Stimulated activated CD4-positive, alpha-beta T cell treated with anti-CD3 and anti-CD28 coated beads, Interleukin-4, amount 100 ng/mL, for 1 hour (primary cell): ENCODE results near the gene TMX1.

ENCODE experiments used
- DNase-seq: peaks from one replicate; pipeline ENCODE4 v3.0.0-alpha.2; 2020

TMX1 gene

DNA sequence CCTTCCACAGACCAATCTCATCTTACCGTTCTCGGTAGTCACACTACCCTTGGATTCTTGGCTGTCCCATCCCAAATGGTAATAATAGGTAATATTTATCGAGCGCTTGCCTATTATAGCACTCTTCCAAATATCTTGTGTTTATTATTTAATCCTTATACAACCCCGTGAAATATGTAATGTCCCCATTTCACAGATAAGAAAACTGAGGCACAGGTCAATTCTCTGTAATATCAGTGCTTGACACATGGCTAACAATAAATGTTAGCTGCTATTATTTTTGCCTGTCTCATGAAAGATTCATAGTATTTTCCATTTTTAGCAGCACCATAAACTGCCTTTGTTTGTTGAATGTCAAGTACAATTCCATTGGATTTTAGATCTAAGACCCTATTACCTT lies 4.5 kb downstream of the TMX1 start:
- no peak for DNase-seq

DNA sequence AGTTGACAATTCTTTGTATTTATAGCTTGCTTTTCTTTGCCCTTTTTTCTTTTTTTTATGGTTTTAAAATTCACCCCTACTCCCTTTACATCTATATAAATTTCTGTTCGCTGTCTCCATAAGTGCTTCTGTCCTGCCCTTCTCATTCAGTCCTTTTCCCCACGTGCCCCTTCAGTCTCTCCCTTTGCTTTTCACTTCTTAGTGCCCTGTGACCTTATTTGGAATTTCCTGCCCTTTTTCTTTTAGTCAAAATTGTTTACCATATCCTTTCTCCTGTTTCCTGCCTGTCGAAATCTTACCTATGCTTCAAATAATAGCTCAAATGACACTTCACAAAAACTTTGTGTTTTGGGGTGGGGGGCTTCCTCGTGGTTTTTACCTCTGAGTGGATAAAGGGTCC lies 6.0 kb downstream of the TMX1 start:
- DNase-seq: no peak

DNA sequence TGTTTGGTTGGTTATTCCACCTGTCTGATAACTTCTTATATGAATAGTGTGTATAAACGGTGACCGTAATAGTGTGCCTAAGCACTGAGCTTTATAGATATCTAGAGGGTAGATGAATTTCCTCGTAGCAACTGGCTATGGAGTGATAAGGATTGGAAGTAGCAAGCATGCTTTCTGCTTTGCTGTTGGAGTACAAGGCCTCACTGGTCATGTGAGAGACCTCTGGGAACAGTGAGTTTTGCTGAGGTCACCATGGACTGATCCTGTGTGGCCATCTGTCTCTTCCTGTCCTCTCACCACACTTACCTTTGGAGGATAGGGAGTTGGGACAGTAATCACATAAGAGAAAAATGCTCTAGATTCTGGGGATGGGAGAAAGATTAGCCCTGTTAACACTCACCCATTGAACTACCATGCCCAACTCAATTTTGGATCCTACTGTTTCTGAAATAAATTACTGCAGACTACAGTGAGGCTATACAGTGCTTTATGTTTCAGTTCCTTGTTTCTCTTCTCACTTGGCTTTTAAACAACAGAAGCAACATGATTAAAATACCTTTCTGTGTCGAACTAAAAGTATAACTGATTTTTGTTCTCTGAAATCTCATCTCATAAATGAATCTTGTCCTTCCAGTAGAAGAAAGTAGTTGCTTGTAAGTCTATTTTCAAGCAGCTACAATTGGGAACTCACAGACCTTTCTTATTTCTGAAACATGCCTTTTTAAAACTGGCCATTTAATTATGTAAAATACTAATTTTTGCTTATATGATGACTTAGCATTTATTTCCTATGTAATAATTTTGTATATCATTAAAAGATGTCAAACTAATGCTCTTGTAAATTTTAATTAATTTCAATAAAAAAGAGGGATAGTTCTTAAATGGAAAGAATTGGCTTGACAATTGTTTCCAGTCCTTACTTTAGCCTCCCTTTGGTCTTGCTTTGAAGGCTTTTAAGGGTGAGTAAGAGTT lies 8.3 kb downstream of the TMX1 start:
- no peak for DNase-seq

DNA sequence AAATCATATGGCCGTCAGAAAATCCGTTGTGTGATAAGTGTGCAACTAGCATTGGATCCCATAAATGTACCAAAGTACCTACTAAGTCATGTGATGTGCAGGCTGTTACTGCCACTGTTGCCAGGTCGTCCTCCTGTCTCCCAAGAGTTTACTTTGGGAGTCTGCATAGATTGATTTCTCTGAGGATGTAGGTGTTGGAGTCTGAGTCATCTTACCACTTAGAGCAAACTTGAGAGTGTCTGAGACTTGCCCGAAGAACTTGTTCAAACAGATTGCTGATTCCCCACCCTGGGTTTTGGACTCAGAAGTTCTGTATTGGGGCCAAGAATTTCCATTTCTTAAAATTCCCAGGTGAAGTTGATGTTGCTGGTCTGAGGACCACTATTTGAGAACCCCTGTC lies 11.4 kb downstream of the TMX1 start:
- no peak for DNase-seq

DNA sequence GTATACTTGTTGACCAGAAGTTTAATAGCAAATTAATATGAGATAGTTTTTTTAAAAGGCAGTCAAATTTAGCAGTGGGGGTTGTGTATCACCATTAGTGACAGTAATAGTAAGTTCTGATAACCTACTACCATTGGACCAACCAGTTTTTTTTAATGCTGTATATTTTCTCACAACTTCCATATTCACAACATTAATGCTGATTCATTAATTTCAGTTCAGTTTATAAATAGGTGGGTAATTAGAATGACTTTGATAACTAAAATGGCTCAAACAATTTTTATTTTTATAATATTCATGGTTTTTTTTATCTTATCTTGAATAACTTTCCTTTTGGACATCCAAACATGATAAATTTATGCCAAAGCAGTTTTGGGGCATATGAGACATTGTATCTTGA lies 13.8 kb downstream of the TMX1 start:
- no peak for DNase-seq

DNA sequence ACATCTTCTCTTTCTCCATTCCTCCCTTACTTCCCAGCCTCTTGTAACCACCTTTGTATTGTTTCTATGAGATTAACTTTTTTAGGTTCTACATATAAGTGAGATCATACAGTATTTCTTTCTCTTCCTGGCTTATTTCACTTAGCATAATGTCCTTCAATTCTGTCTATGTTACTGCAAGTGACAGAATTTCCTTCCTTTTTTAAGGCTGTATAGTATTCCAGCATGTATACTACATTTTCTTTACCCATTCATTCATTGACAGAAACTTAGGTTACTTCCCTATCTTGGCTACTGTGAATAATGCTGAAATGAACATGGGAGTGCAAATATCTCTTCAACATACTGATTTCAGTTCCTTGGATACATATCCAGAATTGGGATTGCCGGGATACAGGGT lies 18.2 kb downstream of the TMX1 start:
- DNase-seq: no peak

DNA sequence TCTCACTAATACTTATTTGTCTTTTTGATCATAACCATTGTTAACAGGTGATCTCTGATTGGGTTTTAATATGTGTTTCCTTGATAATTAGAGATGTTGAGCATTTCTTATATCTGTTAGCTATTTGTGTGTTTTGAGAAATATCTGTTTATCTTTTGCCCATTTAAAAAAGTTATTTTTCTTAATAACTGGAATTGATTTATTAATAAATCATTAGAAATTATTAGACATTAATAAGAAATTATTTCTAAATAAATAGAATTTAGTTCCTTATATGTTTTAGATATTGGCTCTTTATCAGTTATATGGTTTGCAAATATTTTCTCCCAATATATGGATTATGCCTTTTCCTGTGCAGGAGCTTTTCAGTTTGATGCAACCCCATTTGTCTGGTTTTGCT lies 18.7 kb downstream of the TMX1 start:
- no peak for DNase-seq

DNA sequence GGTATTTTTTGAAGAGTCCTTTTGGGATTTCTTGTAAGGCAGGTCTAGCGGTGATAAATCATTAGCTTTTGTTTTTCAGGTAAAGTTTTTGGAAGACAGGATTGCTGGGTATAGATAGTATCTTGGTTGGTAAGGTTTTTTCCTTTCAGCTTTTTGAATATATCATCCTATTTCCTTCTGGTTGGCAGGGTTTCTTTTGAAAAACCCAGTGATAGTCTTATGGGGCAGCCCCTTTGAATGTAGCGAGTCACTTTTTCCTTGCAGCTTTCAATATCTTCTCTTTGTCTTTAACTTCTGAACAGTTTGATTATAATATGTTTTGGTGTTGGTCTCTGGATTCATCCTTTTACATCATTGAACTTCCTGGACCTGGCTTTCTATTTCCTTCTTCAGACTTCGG lies 20.2 kb downstream of the TMX1 start:
- DNase-seq: no peak

DNA sequence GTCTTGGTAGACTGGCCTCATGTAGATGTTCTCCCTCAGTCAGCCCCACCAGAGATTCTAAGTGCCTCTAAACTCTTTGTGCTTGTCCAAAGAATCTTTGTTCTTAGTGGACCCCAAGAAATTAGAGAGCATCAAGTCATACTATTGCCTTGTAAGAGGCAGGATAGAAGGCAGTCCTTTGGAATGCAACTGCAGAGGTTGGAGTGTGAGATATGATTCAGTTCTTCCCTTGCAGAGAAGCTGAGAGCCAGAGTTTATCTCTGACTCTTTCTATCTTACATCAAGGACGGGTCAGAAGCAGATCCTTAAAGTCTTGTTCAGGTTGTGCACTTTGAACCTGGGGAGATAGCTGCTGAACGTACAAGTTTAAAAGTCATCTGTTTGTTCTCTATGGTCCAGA lies 21.1 kb downstream of the TMX1 start:
- DNase-seq: no peak

DNA sequence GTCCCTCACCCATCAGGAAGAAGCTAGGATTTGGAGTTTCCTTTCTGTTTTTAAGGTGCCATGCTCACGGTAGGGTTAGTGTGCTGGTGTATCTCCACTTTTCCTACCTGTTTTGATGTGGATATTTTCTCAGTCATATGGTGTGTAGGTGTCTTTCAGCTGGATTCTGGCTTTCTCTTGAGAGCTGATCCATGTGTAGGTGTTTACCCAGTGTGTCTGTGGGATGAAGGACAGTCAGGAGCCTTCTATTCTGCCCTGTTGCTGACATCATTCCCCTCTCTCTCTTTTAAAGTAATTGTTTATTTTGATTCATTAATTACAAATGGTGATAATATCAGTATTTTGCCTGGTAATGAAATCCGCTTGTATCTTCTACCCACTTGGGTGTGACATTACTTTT lies 22.8 kb downstream of the TMX1 start:
- no peak for DNase-seq

DNA sequence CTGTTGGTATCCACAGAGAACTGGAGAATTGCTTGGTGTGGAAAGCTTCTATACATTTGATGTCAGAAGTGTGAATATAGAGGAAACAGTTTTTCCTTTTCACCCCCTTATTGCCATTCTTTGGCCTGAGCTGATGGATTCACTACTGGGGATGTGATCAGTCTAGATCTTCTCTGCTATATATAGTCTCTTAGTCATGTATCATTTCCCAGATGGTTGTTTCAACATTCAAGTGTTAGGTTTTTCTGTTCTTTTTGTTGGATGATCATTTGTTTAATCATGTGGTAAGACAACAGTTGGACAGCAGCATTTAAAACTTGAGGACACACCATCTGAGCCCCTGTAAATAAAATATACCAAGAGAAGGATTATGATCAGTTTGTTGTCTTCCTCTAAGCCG lies 29.6 kb downstream of the TMX1 start:
- DNase-seq: no peak

DNA sequence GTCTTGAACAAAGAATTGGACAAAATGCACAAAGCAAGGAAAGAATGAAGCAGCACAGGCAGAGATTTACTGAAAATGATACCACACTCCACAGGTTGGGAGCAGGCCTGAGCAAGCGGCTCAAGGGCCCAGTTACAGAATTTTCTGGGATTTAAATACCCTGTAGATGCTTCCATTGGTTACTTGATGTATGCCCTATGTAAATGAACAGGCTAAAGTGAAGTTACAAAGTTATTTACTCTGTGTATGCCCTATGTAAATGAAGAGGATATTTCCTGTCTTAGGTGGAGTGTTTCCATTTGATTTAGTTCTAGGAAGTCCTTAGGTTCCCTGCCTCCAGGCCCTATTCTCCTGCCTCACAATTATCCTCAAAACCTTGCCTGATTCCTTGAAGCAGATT lies 36.6 kb downstream of the TMX1 start:
- no peak for DNase-seq

DNA sequence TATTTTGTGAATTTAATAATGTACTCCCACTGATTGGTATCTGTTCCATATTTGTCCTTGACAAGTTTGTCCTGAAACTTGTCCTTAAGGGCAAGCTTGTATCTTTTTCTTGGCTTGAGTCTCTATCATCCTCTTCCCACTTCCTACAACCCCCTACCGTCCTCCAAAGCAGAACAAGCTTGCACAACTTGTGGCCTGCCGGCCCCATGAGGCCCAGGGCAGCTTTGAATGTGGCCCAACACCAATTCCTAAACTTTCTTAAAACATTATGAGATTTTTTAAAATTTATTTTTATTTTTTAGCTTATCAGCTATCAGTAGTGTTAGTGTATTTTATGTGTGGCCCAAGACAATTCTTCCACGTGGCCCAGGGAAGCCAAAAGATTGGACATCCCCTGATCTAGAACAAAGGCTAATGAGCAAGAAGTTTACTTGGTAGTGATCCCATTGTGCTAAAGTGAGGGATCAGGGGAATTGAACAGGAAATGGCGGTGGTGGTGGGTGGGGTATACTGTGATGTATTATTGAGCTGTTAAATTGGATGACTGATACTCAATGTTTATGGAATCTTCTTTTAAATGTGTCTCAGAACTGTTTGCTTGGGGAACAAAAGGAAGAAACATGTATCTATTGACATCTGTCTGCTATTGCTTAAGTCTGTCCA lies 37.8 kb downstream of the TMX1 start:
- no peak for DNase-seq

DNA sequence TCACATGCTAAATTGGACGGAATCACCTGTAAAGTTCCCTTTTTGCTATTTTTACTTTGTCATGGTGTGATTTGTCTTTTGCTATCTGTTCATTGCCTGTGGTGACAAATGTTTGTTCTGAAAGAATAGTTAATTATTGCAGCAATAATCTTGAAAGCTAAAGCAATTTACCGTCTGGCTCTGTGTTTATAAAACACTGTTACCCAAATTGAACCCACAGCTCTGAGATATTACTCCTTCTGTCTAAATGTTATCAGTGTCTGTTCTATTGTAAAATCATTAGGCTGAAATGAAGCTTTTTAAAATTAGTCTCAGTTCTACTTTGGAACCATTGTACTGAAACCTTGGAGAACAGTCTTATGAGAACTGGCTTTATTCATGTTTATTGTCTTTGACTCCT lies 42.5 kb downstream of the TMX1 start:
- DNase-seq: no peak

DNA sequence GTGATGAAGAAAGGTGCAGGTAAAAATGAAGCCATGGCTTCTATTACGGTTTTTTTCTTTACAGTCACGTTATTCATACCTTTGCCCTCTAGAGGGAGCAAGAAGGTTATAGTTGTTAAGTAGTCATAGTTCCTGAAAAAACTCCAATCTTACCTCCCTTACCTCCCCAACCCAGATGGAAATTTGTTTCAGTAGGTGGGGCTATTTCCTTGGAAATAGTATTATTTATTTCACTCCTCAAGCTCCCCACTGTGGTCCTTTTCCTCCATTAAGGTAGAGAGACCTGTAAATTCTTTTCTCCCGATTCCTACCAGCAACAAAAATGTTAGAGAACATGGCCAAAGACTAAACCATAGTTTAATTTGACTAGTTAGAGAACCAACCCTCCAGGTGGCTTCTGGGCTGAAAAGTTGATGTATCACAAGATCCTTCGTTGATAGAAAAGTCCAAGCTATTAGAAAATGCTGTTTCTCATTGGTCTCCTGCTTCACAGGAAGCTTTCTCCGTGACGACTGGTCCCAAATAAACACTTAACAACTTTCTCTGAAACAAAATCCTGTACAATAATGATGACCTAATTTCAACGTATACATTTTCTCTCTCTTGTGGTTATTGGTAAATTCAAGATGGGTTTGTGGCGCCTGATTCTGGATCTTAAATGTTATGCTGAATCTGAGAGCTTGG lies 43.5 kb downstream of the TMX1 start:
- no peak for DNase-seq

DNA sequence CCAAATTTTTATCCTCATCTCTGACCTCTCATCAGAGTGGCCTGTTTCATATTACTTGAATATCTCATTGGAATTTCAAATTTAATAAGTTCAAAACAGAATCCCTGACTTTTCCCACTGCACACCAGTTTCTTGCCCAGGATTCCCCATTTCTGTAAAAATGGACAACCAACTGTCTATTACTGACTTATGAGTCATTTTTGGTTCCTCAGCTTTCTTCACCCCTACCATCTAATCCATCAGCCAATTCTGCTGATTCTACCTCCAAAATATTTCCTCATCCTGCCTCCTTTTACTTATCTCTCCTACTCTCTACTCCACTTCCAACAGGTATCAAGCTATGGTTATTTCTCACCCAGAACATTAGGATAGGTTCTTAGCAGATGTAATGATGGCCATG lies 44.2 kb downstream of the TMX1 start:
- no peak for DNase-seq

DNA sequence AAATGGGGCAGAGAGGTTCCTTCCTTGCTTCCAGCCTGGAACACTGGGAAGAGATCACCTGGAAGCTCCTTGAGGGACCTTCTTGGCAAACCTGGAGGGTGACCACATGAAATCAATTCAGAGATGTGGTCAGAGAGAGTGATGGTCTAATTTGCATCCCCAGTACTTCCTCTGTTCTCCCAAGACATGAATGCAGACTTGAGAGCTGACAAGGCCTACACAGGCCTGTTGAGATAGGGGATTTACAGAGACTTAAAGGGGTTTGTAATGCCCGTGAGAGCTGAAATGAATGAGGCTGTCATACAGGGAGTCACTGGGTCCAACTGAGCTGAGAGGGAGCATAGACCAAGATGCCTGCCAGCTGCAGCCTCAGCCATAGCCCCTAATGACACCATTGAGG lies 45.1 kb downstream of the TMX1 start:
- no peak for DNase-seq

DNA sequence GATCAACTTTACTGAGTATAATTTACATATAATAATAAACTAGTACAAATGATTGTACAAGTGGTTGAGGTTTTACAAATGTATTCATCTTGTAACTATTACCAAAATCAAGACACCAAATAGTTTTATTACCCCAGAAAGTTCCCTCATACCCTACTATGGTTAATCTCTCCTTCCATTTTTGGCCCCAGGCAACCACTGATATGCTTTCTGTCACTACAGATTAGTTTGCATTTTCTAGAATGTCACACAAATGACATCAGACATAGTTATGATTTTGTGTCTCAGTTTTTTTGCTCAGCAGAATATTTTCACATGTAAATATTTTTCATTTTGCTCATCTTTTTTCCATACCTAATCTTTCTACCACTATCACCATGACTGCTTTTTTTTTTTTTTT lies 49.1 kb downstream of the TMX1 start:
- no peak for DNase-seq

DNA sequence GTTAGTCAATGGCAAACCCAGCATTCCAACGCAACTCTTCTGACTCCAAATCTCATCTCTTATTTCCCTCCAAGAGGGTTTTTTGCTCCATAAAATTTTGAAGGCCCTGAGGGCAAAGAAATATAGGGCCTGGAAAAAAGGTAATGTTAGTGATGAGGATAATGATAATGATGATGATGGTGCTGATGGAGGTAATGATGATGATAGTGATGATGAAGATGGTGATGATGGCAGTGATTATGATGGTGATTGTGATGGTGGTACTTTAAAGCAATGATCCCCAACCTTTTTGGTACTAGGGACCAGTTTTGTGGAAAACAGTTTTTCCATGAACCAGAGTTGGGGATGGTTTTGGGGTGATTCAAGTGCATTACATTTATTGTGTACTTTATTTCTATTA lies 50.1 kb downstream of the TMX1 start:
- no peak for DNase-seq

DNA sequence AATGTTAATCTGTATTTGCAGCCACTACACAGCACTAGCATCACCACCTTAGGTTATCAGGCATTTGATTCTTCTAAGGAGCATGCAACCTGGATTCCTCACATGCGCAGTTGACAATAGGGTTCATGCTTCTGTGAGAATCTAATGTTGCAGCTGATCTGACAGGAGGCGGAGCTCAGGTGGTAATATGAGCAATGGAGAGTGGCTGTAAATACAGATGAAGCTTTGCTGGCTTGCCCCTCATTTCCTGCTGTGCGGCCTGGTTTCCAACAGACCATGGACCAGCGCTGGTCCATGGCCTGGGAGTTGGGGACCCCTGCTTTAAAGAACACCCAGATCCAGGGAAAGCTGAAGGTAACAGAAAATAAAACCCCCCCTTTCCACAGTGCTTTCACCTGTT lies 51.0 kb downstream of the TMX1 start:
- DNase-seq: no peak

DNA sequence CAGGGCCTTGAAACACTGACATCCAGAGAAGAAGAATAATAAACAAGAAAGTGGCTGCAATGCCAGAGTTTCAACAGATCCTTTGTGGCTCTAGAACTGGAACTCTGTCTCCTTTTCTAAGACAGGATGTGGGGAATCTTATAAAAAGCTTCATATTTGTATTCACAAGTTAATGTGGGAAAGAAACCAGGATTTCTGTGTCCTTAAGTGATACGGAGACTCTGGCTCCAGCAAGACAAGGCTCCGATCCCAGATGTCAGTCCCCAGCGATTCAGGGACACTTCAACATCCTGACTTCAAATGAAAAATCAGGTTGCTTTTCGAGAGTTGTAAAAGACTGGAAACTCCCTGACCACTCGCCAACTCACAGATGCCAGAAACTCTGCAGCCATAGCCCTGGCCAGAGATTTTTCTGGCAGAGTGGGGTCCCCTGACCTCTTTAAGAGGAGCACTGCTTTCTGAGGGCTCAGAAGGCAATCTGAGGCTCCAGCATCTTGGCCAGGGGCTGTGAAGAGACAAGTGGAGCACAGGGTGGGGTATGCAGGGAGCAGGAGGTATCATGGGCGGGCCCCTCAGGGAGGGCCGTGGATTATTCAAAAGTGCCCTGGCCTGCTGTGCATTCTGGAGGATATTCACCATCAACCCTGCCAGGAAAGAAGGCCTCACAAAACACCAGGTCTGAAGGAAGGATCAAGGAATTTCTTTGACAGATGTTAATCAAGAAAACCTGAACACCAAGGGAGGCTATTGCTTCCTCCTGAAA lies 53.3 kb downstream of the TMX1 start:
- no peak for DNase-seq

DNA sequence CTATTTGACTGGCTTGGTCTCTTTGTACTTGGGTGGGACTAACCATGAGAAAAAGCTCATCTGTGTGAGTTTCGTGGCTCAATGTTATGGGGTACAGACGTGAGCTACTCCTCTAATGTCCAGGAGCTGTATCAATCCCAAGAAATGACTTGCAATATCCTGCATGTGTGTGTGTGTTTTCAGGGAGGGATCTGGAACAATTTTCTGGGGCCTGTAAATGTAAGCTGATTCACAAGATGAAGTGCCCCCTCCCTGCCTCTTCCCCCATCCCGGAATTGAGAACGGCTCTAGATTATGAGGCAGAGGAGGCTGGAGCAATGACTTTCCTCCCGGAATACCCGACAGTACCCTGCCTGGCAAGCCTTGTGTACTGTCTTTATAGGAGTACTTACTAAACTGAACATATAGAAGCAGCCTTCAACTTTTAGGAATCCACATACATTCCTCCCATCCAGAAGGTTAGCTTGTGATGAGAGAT lies 53.9 kb downstream of the TMX1 start:
- no peak for DNase-seq

DNA sequence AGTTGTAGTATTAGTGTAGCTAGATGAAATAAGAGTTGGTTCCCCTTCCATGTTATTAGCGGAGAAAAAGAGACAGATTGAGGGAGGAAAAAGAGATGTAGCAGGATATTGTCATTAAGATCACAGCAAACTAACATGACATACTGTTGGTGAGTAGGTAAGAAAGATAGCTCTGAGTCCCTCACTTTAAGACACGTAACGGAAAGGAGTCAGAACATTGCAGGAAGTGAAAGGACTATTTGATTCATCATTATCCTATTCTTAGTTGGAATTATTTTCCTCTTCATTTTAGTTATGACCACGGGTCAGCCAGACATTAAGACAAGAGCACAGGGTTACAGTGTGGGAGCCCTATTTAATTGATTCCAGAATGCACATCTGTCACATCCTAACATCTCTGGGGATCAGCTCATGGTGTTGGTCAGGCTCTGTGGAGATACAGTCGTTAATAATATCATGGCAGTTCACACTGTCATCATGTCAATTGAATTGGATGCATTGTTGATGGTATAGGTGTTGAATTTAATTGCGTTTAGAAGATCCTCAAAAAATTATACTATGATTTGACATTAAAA lies 55.0 kb downstream of the TMX1 start:
- DNase-seq: no peak
